ENCODE data around the gene LIPC. TPM values are rescaled to one million over a fixed set of nuclear protein-coding genes. Genes with fewer than 3 reads are reported as not detected.
A peak's percentile ranks its signal among the peaks of the same experiment; 100 is the strongest.

LIPC gene
- total and polyA plus RNA-seq, 2 donors (not counting 1 experiment from before 2014, with no cell fraction given) = 0.82 to 4.0 TPM

GRCh38 chr15:58498821-58499580, 67.2 kb downstream of the LIPC start:
- no peaks in the 10 kb centered on the region for H3K27me3 ChIP-seq (ENCODE audit: control insufficient read depth, insufficient read depth, low read length)
- DNase-seq (ENCODE audit: low read depth in 2 of 2) = peak; percentile 67 to 85
- H3K4me3 ChIP-seq (replicated peaks in 1 of 4; ENCODE audit: control extremely low read depth in 1 of 4, insufficient read depth in 1 of 4, low read depth in 3 of 4, low read length in 4 of 4) = no peak overlapping the region
- peaks cover 3% of the 10 kb centered on the region for H3K4me1 ChIP-seq (ENCODE audit: control insufficient read depth, extremely low read depth, insufficient read depth, low read length)
- no peak overlapping the region for H3K4me2 ChIP-seq (ENCODE audit: extremely low read depth, insufficient read depth, low read length)
- H2AFZ ChIP-seq (ENCODE audit: low read length) = no peak overlapping the region
- no peak for TF ChIP-seq CTCF (conservative IDR thresholded peaks at IDR 0.05 in 1 of 2, IDR thresholded peaks at IDR 0.05 in 1 of 2; ENCODE audit: low read depth in 1 of 2, low read length in 2 of 2)
- no peak for TF ChIP-seq EZH2 (IDR thresholded peaks at IDR 0.05; ENCODE audit: low read length, missing control alignments)
- no peaks in the 10 kb centered on the region for H4K20me1 ChIP-seq (ENCODE audit: control insufficient read depth, extremely low read depth, insufficient read depth, low read length)
- no peaks in the 10 kb centered on the region for H3K9me3 ChIP-seq (ENCODE audit: control insufficient read depth, insufficient read depth, low read depth, low read length)
- H3K27ac ChIP-seq (ENCODE audit: insufficient read depth, low read length) = peak overlapping the region; percentile 30
- no peaks in the 10 kb centered on the region for H3K36me3 ChIP-seq (ENCODE audit: control insufficient read depth, insufficient read depth, low read length)
- no peak overlapping the region for H3K9ac ChIP-seq (ENCODE audit: insufficient read depth, low read length)
- H3K79me2 ChIP-seq (ENCODE audit: control insufficient read depth, insufficient read depth, low read length) = no peaks in the 10 kb centered on the region

- no peak overlapping the region for H3K4me2 ChIP-seq (ENCODE audit: extremely low read depth, insufficient read depth, low read length)
- H3K4me1 ChIP-seq (ENCODE audit: control insufficient read depth, extremely low read depth, insufficient read depth, low read length) = peaks cover 3% of the 10 kb centered on the region
- no peak overlapping the region for H3K4me3 ChIP-seq (replicated peaks in 1 of 4; ENCODE audit: control extremely low read depth in 1 of 4, insufficient read depth in 1 of 4, low read depth in 3 of 4, low read length in 4 of 4)
- no peaks in the 10 kb centered on the region for H3K9me3 ChIP-seq (ENCODE audit: control insufficient read depth, insufficient read depth, low read depth, low read length)
- DNase-seq (ENCODE audit: low read depth in 2 of 2) = no peak
- no peak for TF ChIP-seq CTCF (conservative IDR thresholded peaks at IDR 0.05 in 1 of 2, IDR thresholded peaks at IDR 0.05 in 1 of 2; ENCODE audit: low read depth in 1 of 2, low read length in 2 of 2)
- no peak for TF ChIP-seq EZH2 (IDR thresholded peaks at IDR 0.05; ENCODE audit: low read length, missing control alignments)
- H3K36me3 ChIP-seq (ENCODE audit: control insufficient read depth, insufficient read depth, low read length) = no peaks in the 10 kb centered on the region
- H2AFZ ChIP-seq (ENCODE audit: low read length) = no peak overlapping the region
- no peak overlapping the region for H3K27ac ChIP-seq (ENCODE audit: insufficient read depth, low read length)
- H3K27me3 ChIP-seq (ENCODE audit: control insufficient read depth, insufficient read depth, low read length) = no peaks in the 10 kb centered on the region
- H3K9ac ChIP-seq (ENCODE audit: insufficient read depth, low read length) = no peak overlapping the region
- H3K79me2 ChIP-seq (ENCODE audit: control insufficient read depth, insufficient read depth, low read length) = no peaks in the 10 kb centered on the region
- no peaks in the 10 kb centered on the region for H4K20me1 ChIP-seq (ENCODE audit: control insufficient read depth, extremely low read depth, insufficient read depth, low read length)
These were observed 69.2 kb downstream of the LIPC start for GRCh38 chr15:58501006-58501405.

- Histone ChIP-seq H2AFZ (ENCODE audit: low read length) (no peak overlapping the region), H3K4me1 (ENCODE audit: control insufficient read depth, extremely low read depth, insufficient read depth, low read length) (peaks cover 3% of the 10 kb centered on the region), H3K79me2 (ENCODE audit: control insufficient read depth, insufficient read depth, low read length) (no peaks in the 10 kb centered on the region), H3K9me3 (ENCODE audit: control insufficient read depth, insufficient read depth, low read depth, low read length) (no peaks in the 10 kb centered on the region), H3K9ac (ENCODE audit: insufficient read depth, low read length) (no peak overlapping the region), H3K4me3 (replicated peaks in 1 of 4; ENCODE audit: control extremely low read depth in 1 of 4, insufficient read depth in 1 of 4, low read depth in 3 of 4, low read length in 4 of 4) (no peak overlapping the region), H3K27ac (ENCODE audit: insufficient read depth, low read length) (no peak overlapping the region), H4K20me1 (ENCODE audit: control insufficient read depth, extremely low read depth, insufficient read depth, low read length) (no peaks in the 10 kb centered on the region), H3K27me3 (ENCODE audit: control insufficient read depth, insufficient read depth, low read length) (no peaks in the 10 kb centered on the region), H3K36me3 (ENCODE audit: control insufficient read depth, insufficient read depth, low read length) (no peaks in the 10 kb centered on the region), H3K4me2 (ENCODE audit: extremely low read depth, insufficient read depth, low read length) (no peak overlapping the region)
- DNase-seq (ENCODE audit: low read depth in 2 of 2) = peak in 1 of 2 donors; percentile 60
- no peak for TF ChIP-seq EZH2 (IDR thresholded peaks at IDR 0.05; ENCODE audit: low read length, missing control alignments)
- TF ChIP-seq CTCF (conservative IDR thresholded peaks at IDR 0.05 in 1 of 2, IDR thresholded peaks at IDR 0.05 in 1 of 2; ENCODE audit: low read depth in 1 of 2, low read length in 2 of 2) = no peak
These were observed 69.9 kb downstream of the LIPC start for GRCh38 chr15:58501636-58502188.
